Urothelium cell line (cell line): ENCODE measurements around the gene PIEZO2.
"Not testable (repeated sequence)": the region's sequence is repeated elsewhere in the genome, so short reads cannot be mapped to it uniquely, and the experiment has no call there.

ENCODE experiments used
- DNase-seq: peaks from one replicate; pipeline ENCODE4 v3.0.0; 2011; ENCODE audit warnings: low spot score, mixed read lengths
- FAIRE-seq: peaks from 2 replicates; lab custom pipeline; 2011; peaks lifted over from hg19 to GRCh38; lab: Jason Lieb, UNC

Gene PIEZO2

DNA sequence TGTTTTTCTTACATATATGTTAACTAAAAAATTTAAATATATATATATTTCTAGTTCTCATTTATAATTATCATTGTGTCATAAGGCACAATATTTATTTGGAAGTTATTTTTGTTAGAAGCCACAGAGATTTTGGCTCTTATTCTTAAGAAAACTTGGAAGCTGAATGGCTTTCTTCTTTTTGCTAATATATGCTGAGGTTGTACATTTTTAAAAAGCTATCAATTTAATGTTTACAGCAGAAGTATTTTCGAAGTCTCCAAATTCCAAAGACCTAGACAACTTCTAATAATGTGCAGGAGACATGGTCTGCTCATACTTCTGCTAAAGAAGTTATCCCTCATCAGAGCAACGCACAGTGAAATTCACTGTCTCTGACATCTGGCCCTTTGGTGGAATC lies 3.7 kb upstream of the PIEZO2 start:
- DNase-seq (no peak), FAIRE-seq (no peak)

DNA sequence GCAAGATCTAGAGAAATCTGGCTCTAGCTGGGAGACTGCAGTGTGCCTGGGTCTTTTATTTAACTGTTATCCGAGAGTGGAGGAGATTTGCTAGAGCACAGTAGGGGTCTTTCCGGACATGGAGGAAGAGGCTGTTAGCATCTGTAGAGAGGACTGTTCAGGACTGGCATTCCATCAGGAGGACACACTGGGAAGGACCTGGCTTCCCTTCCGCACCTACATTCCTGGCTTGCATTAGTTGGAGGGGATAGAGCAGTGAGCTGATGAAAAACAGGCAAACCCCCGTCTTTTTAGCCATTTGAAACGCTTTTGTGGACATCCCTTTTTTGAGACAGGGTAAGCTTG lies 874 bp upstream of the PIEZO2 start:
- FAIRE-seq (no peak), DNase-seq (no peak)

- FAIRE-seq (no peak), DNase-seq (peak; percentile 64)
Measured at GRCh38 chr18:11148680-11149440, 509 bp downstream of the PIEZO2 start.

DNA sequence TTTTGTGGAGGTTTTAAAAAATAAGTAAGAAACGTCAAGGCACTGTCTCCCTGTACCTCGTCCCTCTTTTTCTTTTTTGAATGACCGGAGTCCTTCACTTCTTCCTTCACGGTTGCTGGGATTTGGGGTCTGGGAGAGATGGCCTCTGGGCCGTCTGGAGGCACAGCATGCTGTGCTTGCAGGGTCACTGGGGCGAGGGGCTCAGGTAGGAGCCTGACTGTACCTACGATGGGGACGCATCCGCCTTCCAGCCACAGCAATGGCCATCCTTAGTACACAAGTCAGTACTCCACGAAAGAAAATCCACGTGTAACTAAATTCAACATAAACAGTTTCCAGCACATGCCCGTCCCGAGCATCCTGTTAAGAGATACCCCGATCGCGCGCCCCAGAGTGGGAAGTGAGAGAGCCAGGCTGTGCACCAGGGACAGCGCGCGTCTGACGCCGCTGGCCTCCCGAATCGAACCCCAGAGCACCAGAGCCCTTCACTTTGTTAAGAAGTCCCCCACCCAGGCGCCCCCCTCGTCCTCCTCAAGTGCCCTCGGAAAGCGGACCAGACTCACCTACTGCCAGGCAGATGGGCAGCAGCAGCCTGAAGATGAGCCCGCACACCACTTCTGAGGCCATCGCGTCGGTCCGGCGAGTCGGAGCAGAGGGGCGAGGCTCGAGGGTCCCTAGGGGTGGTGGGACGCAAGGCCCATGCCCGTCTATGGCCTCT lies 1.2 kb downstream of the PIEZO2 start:
- DNase-seq (peak; percentile 29), FAIRE-seq (peak; percentile 48)

DNA sequence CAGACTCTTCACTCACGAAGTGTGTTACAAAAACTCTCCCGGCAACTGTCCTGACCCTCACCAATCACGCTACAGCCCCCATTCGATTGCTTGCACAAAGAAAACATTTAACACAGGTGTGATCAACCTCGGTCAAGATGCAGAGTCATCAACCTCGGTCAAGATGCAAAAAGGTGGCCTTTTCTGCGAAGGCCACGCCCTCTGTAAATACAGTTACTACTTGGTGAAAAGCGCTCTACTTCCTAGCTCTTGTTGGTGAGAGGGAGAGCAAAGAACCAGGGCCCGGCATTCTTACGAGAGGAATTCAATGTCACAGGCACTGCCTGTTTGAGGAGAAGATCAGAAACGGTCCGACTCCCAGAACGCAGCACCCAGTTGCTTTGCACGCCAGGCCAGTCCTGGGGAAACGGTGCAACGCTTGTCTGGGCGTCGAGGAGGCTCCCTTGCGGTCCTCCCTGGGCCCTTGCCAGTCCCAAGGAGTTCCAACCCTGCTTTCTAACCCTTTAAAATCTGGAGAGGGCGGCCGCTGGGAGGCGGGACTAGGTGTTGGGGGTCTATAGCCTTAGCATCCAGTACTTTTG lies 1.9 kb downstream of the PIEZO2 start:
- peak; percentile 63 for FAIRE-seq

DNA sequence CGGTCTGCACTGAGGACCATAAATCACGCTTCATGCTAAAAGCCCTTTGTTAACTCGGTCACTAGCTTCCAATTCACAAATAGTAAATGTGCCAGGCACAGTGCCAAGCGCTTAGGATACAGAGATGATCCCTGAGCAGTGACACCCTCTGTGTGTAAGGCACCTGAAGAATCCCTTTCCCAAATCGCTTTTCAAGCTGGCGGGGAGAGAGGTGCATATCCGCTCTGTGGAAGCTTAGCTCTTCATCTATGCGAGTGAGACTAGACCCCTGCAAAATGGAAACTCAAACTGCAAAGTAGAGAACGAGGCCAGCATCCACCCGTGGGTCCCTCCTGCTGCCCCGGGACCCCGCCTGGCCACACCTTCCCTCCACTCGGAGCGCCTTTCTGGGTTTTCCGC lies 2.4 kb downstream of the PIEZO2 start:
- DNase-seq (no peak), FAIRE-seq (no peak)

More for the DNA sequence above, 1.9 kb downstream of the PIEZO2 start:
- no peak for DNase-seq

DNA sequence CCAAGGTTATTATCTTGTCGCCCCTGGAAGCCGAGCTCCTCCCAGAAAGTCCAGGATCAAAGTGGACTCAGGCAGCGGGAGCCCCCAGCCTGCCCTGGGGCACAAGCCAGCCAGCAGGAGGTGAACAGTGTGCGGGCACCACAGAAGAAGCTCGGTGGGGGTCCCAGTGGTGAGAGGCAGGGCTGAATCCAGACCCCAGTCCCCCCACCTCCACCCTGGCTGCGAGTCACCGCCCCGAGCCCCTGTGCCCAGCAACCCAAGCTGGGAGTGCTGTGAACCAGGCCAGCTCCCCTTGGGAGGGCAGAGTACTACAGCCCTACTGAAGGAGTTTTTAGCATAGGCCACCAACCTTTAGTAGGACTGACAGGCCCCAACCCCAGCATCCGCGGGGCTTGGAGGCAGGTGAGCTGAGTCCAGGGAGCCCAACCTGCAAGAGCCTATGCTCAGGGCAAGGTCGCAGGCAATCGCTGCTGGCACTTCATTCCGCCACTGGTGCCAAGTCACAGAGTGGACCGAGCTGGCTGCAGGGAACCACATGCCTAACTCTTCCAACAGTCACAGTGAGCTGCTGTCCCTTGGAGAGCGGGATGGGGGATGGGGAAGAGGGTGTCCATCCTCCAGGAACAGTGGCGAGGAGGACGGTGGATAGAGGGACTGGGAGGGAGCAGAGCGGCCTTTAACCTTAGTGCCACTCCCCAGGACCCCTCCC lies 3.0 kb downstream of the PIEZO2 start:
- FAIRE-seq: peak; percentile 77
- no peak for DNase-seq

DNA sequence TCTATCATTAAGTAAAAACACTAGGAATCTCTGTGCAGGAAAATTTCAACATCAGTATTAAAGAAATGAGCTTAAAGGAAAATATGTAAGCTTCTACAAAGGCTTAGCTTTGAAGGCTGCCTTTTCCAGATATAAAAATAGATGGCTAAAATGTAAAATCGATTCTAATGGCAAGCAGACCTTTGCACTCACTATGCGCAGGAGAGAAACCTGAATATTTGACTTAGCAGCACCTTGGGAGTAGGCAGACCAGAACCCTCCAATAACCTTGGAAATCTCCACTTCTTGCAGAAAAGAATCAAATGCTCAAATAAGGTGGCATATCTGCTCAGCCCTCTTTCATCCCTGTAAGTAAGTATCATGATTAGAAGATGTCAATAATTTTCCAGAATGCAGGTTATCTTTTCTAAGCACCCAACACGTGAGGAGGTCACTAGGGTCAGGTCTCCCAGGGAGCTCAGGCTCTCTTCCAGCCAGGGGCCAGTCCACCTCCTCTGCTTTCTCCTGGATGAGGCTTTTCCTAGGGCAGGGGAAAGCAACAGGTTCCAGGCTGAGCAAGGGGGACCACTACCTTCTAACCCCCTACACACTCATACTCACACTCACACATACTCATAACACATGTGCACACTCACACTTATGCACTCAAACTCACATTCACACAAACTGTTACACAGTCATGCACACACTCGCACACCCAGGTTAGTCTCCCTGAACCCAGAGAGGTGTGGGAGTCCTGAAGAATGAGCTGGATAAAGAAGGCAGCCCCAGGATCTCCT lies 3.8 kb downstream of the PIEZO2 start:
- FAIRE-seq (peak; percentile 5), DNase-seq (no peak)

DNA sequence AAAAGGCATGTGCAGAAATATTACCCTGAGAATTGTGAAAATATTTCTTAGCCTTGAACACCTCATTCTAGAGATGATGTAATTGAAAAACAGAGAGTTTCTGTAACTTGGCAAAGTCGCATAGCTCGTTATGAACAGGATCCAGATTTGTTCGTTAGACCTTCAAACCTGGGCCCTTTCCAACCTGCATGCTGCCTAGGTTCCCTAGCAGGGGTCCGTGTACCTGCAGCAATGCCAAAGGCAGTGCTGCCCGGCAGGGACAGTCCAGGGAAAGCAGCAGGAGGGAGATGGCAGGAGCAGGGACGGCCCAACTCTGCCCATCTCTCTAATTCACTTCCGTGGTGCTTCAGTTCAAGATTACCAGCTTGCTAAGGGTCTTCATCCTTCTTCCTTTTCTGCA lies 12.0 kb downstream of the PIEZO2 start:
- DNase-seq: no peak
- no peak for FAIRE-seq

- no peak for FAIRE-seq
Measured at GRCh38 chr18:11136241-11136640, 13.1 kb downstream of the PIEZO2 start.

GRCh38 chr18:11134940-11135339 lies 14.4 kb downstream of the PIEZO2 start:
- DNase-seq (no peak), FAIRE-seq (no peak)

More at GRCh38 chr18:11136241-11136640, 13.1 kb downstream of the PIEZO2 start:
- no peak for DNase-seq

DNA sequence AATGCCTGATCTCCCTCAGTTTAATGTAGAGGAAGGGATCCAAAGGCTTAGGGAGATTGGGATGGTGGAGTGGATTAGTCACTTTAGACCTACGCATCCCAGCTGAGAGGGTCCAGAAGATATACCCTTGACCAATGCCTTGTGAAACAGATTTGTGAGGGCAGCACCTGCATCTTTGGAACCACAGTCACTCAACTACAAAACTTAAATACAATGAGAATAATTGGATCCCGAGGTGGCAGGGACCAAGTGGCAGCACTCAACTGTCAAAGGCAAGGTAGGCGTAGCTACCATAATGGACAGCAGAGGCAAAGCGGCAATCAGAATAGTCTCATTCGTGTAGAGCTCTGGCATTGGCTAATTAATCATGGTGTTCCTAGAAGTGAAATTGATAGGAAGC lies 20.3 kb downstream of the PIEZO2 start:
- FAIRE-seq, DNase-seq: not testable (repeated sequence)

DNA sequence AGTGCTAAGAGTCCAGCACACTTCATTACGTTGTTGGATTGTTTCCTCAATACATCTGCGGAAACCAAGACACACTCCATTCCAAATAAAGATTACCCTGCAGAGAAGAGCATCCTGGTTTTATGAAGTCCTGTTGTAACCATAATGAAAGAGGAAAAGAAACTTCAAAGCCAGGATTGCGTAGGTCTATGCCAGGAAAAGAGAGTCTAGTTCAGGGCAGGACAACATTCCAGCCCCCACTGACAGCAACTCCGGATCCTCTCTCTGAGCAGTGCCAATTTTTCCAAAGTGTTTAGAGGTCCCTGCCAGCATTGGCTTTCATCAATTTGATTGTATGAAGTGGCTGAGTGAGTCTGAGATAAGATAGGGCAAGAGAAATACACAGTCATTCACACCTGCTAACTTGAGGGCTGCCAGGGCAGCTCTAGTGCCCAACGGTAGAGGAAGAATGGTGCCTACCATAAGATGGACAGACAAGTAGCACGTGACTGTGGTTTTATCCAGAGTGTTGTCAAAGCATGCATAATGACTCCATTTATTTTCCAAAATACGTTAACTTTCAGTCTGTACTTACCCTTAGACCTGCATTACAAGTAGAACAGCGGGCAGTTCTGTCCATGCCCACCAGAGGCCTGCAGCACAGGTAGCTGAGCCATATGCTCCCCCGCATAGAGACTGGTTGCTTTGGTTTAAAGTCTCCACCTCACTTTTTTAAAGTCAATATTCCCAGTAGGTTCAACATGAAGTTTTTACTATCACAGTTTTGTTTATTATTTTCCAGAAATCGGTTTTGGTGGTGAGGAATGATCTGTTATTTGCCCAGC lies 23.7 kb downstream of the PIEZO2 start:
- FAIRE-seq: no peak
- DNase-seq: no peak

DNA sequence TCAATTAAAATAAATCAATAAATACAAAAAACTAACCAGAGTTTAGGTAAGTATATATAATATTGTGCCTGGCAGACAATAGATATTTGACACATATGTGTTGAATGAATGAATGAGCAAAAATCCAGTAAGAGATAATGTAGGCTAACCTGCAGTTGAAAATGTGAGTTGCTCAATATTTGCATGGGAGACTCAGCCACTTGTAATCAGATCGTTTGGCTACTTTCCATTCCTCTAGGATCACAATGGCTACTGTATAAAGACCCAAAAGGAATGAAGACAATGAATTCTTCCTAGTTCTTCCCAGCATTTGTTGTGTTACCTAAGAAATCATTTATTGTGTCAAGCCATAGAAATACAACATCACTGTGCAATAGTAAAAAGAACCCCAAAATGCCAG lies 25.3 kb downstream of the PIEZO2 start:
- no peak for FAIRE-seq
- DNase-seq: no peak

- no peak for FAIRE-seq
- no peak for DNase-seq
Measured at GRCh38 chr18:11121443-11121849, 27.9 kb downstream of the PIEZO2 start.

GRCh38 chr18:11119959-11120587 lies 29.3 kb downstream of the PIEZO2 start:
- no peak for FAIRE-seq

GRCh38 chr18:11119550-11119949 lies 29.8 kb downstream of the PIEZO2 start:
- no peak for FAIRE-seq
- DNase-seq: no peak

More at GRCh38 chr18:11119959-11120587, 29.3 kb downstream of the PIEZO2 start:
- DNase-seq: peak; percentile 47

DNA sequence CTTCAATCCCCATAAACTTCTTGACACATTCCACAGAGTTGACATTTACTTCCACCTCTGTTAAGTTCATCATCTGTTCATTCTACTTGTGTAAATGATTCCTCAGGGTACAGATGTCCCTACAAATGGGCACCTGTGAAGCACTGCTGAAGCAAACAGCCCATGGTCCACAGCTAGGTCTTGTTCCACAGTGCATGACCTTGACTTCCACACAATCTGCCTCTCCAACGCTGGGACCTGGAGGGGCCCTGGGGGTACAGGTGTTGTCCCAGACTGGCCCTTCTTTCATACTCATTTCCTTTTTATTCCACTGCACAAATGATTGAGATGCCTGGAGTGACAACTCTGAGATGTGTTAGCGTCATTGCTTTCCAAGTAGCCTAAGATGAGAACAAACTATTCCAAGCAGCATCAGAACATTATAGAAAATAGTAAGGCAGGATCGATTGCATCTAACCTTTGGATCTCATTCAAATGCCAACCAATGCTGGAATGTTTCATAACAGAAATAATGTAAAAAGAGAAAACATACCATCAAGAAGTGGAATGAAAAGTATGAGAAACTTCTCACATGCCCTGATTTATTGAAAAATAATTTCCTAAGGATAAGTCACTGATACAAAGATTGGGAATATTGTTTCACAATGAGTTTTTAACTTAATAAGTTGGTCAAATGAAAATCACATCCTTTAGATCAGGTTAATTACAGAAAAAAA lies 31.2 kb downstream of the PIEZO2 start:
- DNase-seq: no peak
- peak; percentile 55 for FAIRE-seq

- no peak for FAIRE-seq
- no peak for DNase-seq
Measured at GRCh38 chr18:11115276-11115675, 34.1 kb downstream of the PIEZO2 start.
